HPDE6-E6E7 (cell line): ENCODE measurements around the gene SELENOT.
A peak's percentile ranks its signal among the peaks of the same experiment; 100 is the strongest.

Experiments
- DNase-seq: peaks from one replicate; pipeline ENCODE4 v3.0.0; 2011; ENCODE audit warnings: missing footprints; ENCODE audit errors: extremely low spot score

SELENOT gene

GRCh38 chr3:150603153-150603979 lies at the start of gene SELENOT:
TSS of gene SELENOT (plus strand) at chr3:150603321. CDS start at chr3:150603363, 42 bp downstream.
- peak; percentile 89 for DNase-seq

- DNase-seq = no peak
Measured at GRCh38 chr3:150555859-150556436, 47.2 kb upstream of the SELENOT start.

GRCh38 chr3:150556792-150557191 lies 46.3 kb upstream of the SELENOT start:
- DNase-seq = no peak

- DNase-seq = no peak
Measured at GRCh38 chr3:150557725-150558124, 45.4 kb upstream of the SELENOT start.

- no peak for DNase-seq
Measured at GRCh38 chr3:150564243-150564642, 38.9 kb upstream of the SELENOT start.

- no peak for DNase-seq
Measured at GRCh38 chr3:150567328-150567727, 35.8 kb upstream of the SELENOT start.

GRCh38 chr3:150577855-150578254 lies 25.3 kb upstream of the SELENOT start:
- no peak for DNase-seq

- no peak for DNase-seq
Measured at GRCh38 chr3:150581174-150581573, 21.9 kb upstream of the SELENOT start.

GRCh38 chr3:150582620-150583019 lies 20.5 kb upstream of the SELENOT start:
- no peak for DNase-seq

- DNase-seq = no peak
Measured at GRCh38 chr3:150583028-150583427, 20.1 kb upstream of the SELENOT start.

GRCh38 chr3:150588027-150588830 lies 14.9 kb upstream of the SELENOT start:
- no peak for DNase-seq

GRCh38 chr3:150589759-150590158 lies 13.4 kb upstream of the SELENOT start:
- no peak for DNase-seq

GRCh38 chr3:150594150-150594549 lies 9.0 kb upstream of the SELENOT start:
- DNase-seq = no peak

GRCh38 chr3:150597646-150598045 lies 5.5 kb upstream of the SELENOT start:
- no peak for DNase-seq

GRCh38 chr3:150599611-150600297 lies 3.4 kb upstream of the SELENOT start:
- peak; percentile 49 for DNase-seq

GRCh38 chr3:150600647-150601530 lies 2.2 kb upstream of the SELENOT start:
- peak; percentile 44 for DNase-seq

- no peak for DNase-seq
Measured at GRCh38 chr3:150602426-150603152, 532 bp upstream of the SELENOT start.

- no peak for DNase-seq
Measured at GRCh38 chr3:150603980-150604319, 829 bp downstream of the SELENOT start.

GRCh38 chr3:150605998-150606641 lies 3.0 kb downstream of the SELENOT start:
- DNase-seq = no peak
